Measurements from ENCODE around the gene DZIP3.
"Not testable (repeated sequence)": the region's sequence is repeated elsewhere in the genome, so short reads cannot be mapped to it uniquely, and the experiment has no call there.

DNA sequence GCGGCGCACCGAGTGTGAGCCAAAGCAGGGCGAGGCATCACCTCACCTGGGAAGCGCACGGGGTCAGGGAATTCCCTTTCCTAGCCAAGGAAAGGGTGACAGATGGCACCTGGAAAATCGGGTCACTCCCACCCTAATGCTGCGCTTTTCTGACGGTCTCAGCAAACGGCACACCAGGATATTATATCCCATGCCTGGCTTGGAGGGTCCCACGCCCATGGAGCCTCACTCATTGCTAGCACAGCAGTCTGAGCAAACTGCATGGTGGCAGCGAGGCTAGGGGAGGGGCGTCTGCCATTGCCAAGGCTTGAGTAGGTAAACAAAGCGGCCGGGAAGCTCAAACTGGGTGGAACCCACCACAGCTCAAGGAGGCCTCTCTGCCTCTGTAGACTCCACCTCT, 66.1 kb downstream of the DZIP3 start:
- not testable (repeated sequence) for TF ChIP-seq CTCF, POLR2A (IDR thresholded peaks at IDR 0.05)

All from right lobe of liver (tissue), 4 donors.